22Rv1 (cell line): ENCODE measurements around the gene ESRP2.

ENCODE experiments used
- ZFX ChIP-seq: fragments of 450-650 bp; IDR thresholded peaks from 2 replicates; pipeline ENCODE4 v1.6.1; 2017; ENCODE audit warnings: antibody characterized with exemption, borderline replicate concordance
- TF ChIP-seq, protein P1 (sequence below): fragments of 450-650 bp; IDR thresholded peaks from 2 replicates; pipeline ENCODE4 v1.5.1; 2017; ENCODE audit warnings: mild to moderate bottlenecking

DNA sequence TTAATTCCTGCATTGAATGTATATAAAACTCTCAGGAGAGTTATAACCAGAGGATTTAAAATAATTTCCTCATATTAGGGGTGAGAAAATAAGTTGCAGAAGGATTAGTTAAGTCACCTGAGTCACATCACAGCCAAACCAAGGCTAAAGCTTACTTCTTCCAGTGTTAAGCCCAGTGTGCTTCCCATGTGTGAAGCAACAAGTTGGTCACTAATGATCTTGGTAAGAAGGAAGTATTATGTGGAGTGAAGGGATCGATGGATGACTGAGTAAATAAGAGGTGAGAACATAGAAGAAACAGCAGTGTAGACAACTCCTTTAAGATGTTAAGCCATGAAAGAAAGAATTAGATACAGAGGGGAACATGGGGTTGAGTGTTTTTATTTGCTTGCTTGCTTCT, 20.6 kb downstream of the ESRP2 start:
- TF ChIP-seq, protein P1, sequence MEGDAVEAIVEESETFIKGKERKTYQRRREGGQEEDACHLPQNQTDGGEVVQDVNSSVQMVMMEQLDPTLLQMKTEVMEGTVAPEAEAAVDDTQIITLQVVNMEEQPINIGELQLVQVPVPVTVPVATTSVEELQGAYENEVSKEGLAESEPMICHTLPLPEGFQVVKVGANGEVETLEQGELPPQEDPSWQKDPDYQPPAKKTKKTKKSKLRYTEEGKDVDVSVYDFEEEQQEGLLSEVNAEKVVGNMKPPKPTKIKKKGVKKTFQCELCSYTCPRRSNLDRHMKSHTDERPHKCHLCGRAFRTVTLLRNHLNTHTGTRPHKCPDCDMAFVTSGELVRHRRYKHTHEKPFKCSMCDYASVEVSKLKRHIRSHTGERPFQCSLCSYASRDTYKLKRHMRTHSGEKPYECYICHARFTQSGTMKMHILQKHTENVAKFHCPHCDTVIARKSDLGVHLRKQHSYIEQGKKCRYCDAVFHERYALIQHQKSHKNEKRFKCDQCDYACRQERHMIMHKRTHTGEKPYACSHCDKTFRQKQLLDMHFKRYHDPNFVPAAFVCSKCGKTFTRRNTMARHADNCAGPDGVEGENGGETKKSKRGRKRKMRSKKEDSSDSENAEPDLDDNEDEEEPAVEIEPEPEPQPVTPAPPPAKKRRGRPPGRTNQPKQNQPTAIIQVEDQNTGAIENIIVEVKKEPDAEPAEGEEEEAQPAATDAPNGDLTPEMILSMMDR: no peak
- no peak for TF ChIP-seq ZFX
